CD4-positive, alpha-beta memory T cell (primary cell): ENCODE measurements around the gene DLX2. TPM values are rescaled to one million over a fixed set of nuclear protein-coding genes. Genes with fewer than 3 reads are reported as not detected.
"Not testable (repeated sequence)": the region's sequence is repeated elsewhere in the genome, so short reads cannot be mapped to it uniquely, and the experiment has no call there.

ENCODE experiments used
- CTCF ChIA-PET: fragments of 350-600 bp; sonication (Branson Sonifier 250); formaldehyde crosslinking; loops from one replicate; lab custom pipeline; 2021; ENCODE audit warnings: inconsistent platforms; ENCODE audit not compliant: partially characterized antibody; lab: Charles Lee
- POLR2A ChIA-PET: fragments of 350-600 bp; sonication (Branson Sonifier 250); formaldehyde crosslinking; loops from one replicate; lab custom pipeline; 2021; ENCODE audit not compliant: partially characterized antibody; lab: Charles Lee
- DNase-seq, 5 donors: peaks; one replicate each; pipeline versions ENCODE4 v3.0.0 to v3.0.0-alpha.2; 2020 to 2022; ENCODE audit warnings: mixed read lengths in 1 of 5
- H3K27ac ChIP-seq: one replicate; pipeline ENCODE4 v1.7.0; 2013; ENCODE audit warnings: low read depth, low read length
- H3K27me3 ChIP-seq: 2 replicates; pipeline ENCODE4 v1.7.0; 2013; ENCODE audit warnings: mild to moderate bottlenecking, low read length, moderate library complexity; ENCODE audit not compliant: insufficient read depth
- H3K36me3 ChIP-seq: 2 replicates; pipeline ENCODE4 v1.7.0; 2013; ENCODE audit warnings: mild to moderate bottlenecking, low read length, moderate library complexity; ENCODE audit not compliant: insufficient read depth
- H3K4me1 ChIP-seq: 2 replicates; pipeline ENCODE4 v1.7.0; 2013; ENCODE audit warnings: mild to moderate bottlenecking, low read length, moderate library complexity; ENCODE audit not compliant: insufficient read depth
- H3K4me3 ChIP-seq, 2 donors: one replicate each; pipeline ENCODE4 v1.7.0; 2013; ENCODE audit warnings: low read length in 2 of 2, mild to moderate bottlenecking in 1 of 2
- H3K9me3 ChIP-seq, 2 donors: one replicate each; pipeline ENCODE4 v1.7.0; 2013; ENCODE audit warnings: low read length in 2 of 2, control low read depth in 1 of 2; ENCODE audit not compliant: control insufficient read depth in 1 of 2
- H3K27ac Mint-ChIP-seq, 7 donors: one replicate each; pipeline ENCODE4 v1.8.0; 2020 to 2021; ENCODE audit warnings: mixed read lengths in 7 of 7, mild to moderate bottlenecking in 6 of 7, inconsistent platforms in 3 of 7, moderate library complexity in 3 of 7
- H3K27me3 Mint-ChIP-seq, 2 donors: one replicate each; pipeline ENCODE4 v1.8.0; 2020 to 2021; ENCODE audit warnings: mixed read lengths in 2 of 2
- H3K36me3 Mint-ChIP-seq, 2 donors: one replicate each; pipeline ENCODE4 v1.8.0; 2020 to 2021; ENCODE audit warnings: mixed read lengths in 2 of 2, inconsistent platforms in 1 of 2, mild to moderate bottlenecking in 1 of 2
- H3K4me1 Mint-ChIP-seq, 4 donors: one replicate each; pipeline ENCODE4 v1.8.0; 2020 to 2021; ENCODE audit warnings: mixed read lengths in 4 of 4, mild to moderate bottlenecking in 1 of 4
- H3K4me3 Mint-ChIP-seq, 8 donors: one replicate each; pipeline ENCODE4 v1.8.0; 2020 to 2021; ENCODE audit warnings: mixed read lengths in 8 of 8, mild to moderate bottlenecking in 7 of 8, moderate library complexity in 6 of 8, inconsistent platforms in 3 of 8
- H3K9me3 Mint-ChIP-seq, 8 donors: one replicate each; pipeline ENCODE4 v1.8.0; 2020 to 2021; ENCODE audit warnings: mixed read lengths in 8 of 8, mild to moderate bottlenecking in 5 of 8, inconsistent platforms in 3 of 8, moderate library complexity in 1 of 8
- intact Hi-C: fragments of 100-400 bp; cut with micrococcal nuclease; formaldehyde crosslinking; loops from one replicate; pipeline ENCODE4 v1.15.1; 2023
- polyA plus RNA-seq, 2 donors: library from polyadenylated mRNA; unstranded; fragments of 300-500 nt; fragmentation: Illumina TruSeq; gene quantifications; one replicate each; pipeline ENCODE4 v1.2.3, GENCODE V29; 2021
- total RNA-seq, 2 experiments: library from RNA; stranded (reverse); gene quantifications; one replicate each; pipeline ENCODE4 v1.2.3, GENCODE V29; 2021

Gene DLX2
- total RNA-seq (not detected), polyA plus RNA-seq (not detected)

DNA sequence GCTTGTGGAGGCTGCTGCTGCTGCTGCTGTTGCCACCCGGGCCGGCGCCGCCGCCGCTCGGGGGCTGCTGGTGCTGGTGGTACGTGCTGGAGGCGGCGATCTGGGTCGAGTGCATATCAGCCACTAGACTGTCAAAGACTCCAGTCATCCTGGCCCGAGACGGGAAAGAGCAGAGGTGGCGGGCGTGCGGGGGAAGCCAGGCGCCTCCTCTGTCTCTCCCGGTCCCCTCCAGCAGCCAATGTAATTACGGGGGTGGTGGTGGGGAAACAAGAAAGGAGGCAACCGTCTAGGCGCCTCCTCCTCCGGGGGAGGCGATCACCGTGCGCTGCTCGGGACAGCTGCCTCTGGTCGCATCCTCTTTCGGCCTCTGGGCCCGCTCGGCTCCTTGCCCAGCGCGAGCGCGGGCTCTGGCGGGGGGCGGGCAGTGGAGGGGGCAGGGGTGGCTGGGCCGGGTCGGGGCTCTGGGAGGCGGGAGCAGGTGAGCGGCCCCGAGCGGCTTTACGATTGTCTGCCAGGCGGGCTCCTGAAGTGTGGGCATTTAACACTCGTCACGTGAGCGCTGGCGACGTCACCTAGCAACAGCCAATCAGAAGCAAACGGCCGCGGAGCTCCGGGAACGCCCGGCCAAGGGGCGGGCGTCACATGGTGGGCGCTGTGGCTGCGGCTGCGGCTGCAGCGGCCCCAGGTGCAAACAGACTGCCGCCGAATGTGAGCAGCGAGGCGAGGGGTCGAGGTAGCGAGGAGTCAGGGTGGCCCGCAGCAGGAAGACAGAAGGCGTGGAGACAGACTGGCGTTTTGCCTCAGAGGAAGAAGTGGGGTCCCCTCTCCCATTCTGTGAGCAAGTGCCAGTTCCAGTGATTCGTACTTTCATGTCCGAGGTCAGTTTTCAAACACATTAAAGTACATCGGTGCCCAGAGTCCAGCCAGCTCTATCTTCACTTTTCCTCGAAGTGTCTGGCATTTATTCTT, at the start of gene DLX2:
Gene DLX2, minus strand, starts transcription at position 510 of the 969 bp plus-strand sequence. Its CDS starts 362 bp downstream, at position 148.
- Histone ChIP-seq H3K27ac (no peak within 1 kb of the TSS), H3K36me3 (no peaks in the 10 kb centered on the region), H3K4me3 (peak within 1 kb of the TSS; percentile 23 to 60), H3K4me1 (peaks cover 80% of the 10 kb centered on the region), H3K27me3 (peaks cover 92% of the 10 kb centered on the region), H3K9me3 (no peaks in the 10 kb centered on the region)
- peak within 1 kb of the TSS; percentile 79 to 91 (median 86) for H3K4me3 Mint-ChIP-seq
- H3K4me1 Mint-ChIP-seq = peaks cover 26 to 65% (median 52%) of the 10 kb centered on the region in 4 donors
- H3K27ac Mint-ChIP-seq = peak within 1 kb of the TSS in 6 of 7 donors; percentile 54 to 93 (median 86)
- peaks cover 57 to 59% of the 10 kb centered on the region in 2 donors for H3K27me3 Mint-ChIP-seq
- intact Hi-C loops = loop anchor here (1.0 to 10.0 kb wide), 8 partner anchors 8 to 455 kb away; partner anchors contain the start of genes DLX1, DYNC1I2, HAT1 and METAP1D
- ChIA-PET POLR2A (interaction anchor here (0.6 to 13.6 kb wide), 6 partner anchors 15 to 360 kb away, joined by 3 to 186 read pairs (median 4); partner anchors contain the start of genes DLX1, ITGA6 and METAP1D), CTCF (interaction anchor here (0.5 to 4.1 kb wide), 9 partner anchors 10 to 401 kb away, joined by 3 to 24 read pairs (median 4); no protein-coding TSS in a partner anchor)
- peak in 3 of 5 donors; percentile 52 to 60 (median 52) for DNase-seq
- peaks cover 0 to 6% of the 10 kb centered on the region in 2 donors for H3K36me3 Mint-ChIP-seq
- peaks cover 0 to 21% (median 2%) of the 10 kb centered on the region in 8 donors for H3K9me3 Mint-ChIP-seq

DNA sequence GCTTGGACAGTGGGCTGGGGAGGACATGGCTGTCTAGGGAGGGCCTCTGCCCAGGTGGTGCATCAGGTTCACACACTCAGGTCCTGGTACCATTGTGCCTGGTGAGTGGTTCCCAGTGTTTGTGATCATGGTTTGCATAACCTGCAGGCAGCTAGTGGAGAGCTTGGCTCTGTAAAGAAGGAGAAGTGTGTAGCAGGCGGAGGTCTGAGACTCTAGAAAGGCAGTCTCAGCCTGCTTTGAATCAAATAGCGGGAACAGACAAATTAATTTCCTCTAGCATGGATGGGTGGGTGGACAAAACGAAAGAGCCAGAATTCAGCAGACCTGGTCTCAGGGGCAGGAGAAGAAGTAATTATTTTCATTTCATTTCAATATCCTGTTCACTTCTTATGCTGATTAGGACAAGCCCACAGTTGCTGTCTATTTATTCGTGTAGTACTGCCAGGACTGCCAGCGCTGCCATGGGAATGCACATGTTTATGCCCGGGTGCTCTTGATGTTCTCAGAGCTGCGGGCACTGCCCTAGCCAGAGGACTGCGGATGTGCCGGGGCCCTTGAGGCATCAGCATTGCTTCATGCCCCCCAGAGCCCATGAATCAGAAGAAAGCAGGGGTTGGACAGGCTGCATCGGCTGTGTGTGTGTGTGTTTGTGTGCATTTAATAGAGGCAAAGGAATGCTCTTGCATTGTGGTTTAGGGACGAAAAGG, 45.4 kb upstream of the DLX2 start:
- POLR2A ChIA-PET = no interaction called here
- H3K27ac Mint-ChIP-seq = no peak overlapping the region
- peaks cover 0 to 3% (median 0%) of the 10 kb centered on the region in 8 donors for H3K9me3 Mint-ChIP-seq
- H3K27ac ChIP-seq = no peak overlapping the region
- H3K4me3 Mint-ChIP-seq = no peak overlapping the region
- peaks cover 2% of the 10 kb centered on the region for H3K4me1 ChIP-seq
- H3K36me3 ChIP-seq = no peaks in the 10 kb centered on the region
- peaks cover 1 to 7% (median 2%) of the 10 kb centered on the region in 4 donors for H3K4me1 Mint-ChIP-seq
- intact Hi-C loops = no loop called here
- H3K27me3 ChIP-seq = no peaks in the 10 kb centered on the region
- H3K9me3 ChIP-seq = no peaks in the 10 kb centered on the region
- no peak overlapping the region for H3K4me3 ChIP-seq
- peaks cover 3 to 22% of the 10 kb centered on the region in 2 donors for H3K27me3 Mint-ChIP-seq
- CTCF ChIA-PET = no interaction called here
- no peaks in the 10 kb centered on the region for H3K36me3 Mint-ChIP-seq
- no peak for DNase-seq

DNA sequence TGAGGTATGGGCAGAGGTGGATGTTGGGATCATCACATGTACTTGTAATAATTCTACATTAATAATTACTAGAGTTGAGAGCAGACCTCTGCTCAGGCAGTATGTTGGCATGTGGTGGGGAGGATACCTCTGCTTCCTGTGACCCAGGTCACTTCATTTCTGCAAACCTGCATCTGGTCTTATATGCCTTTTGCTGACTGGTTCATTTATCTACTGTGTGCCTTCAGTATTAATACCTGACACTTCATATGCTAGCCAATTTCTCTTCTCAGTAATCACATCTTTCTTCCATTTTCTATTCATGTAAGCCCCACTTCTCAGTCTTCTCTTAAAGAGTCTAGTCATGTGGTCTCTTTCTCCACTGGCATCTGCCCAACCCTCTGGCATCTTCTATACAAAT, 41.1 kb upstream of the DLX2 start:
- no peak overlapping the region for H3K27ac Mint-ChIP-seq
- Histone ChIP-seq H3K4me3 (no peak overlapping the region), H3K36me3 (no peaks in the 10 kb centered on the region), H3K27me3 (no peaks in the 10 kb centered on the region), H3K9me3 (no peaks in the 10 kb centered on the region), H3K4me1 (no peaks in the 10 kb centered on the region), H3K27ac (no peak overlapping the region)
- H3K36me3 Mint-ChIP-seq = no peaks in the 10 kb centered on the region
- peaks cover 0 to 10% of the 10 kb centered on the region in 2 donors for H3K27me3 Mint-ChIP-seq
- ChIA-PET CTCF (no interaction called here), POLR2A (no interaction called here)
- H3K4me3 Mint-ChIP-seq = no peak overlapping the region
- intact Hi-C loops = no loop called here
- H3K4me1 Mint-ChIP-seq = peaks cover 0 to 1% (median 0%) of the 10 kb centered on the region in 4 donors
- no peak for DNase-seq
- peaks cover 0 to 4% (median 0%) of the 10 kb centered on the region in 8 donors for H3K9me3 Mint-ChIP-seq

DNA sequence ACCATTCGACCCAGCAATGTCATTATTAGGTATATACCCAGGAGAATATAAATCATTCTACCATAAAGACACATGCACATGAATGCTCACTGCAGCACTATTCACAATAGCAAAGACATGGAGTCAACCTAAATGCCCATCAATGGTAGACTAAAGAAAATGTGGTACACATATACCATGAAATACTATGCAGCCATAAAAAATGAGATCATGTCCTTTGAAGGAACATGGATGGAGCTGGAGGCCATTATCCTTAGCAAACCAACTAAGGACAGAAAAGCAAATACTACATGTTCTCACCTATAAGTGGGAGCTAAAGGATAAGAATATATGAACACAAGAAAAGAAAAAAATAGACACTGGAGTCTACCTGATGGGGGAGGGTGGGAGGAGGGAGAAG, 36.0 kb upstream of the DLX2 start:
- DNase-seq, H3K4me3 ChIP-seq, H3K27me3 Mint-ChIP-seq, H3K36me3 ChIP-seq, H3K9me3 ChIP-seq, H3K27ac ChIP-seq, H3K27me3 ChIP-seq, H3K4me1 ChIP-seq, H3K9me3 Mint-ChIP-seq, H3K4me3 Mint-ChIP-seq, POLR2A ChIA-PET, intact Hi-C loops, H3K27ac Mint-ChIP-seq, H3K4me1 Mint-ChIP-seq, H3K36me3 Mint-ChIP-seq: not testable (repeated sequence)
- CTCF ChIA-PET = interaction anchor here (0.7 to 1.0 kb wide), 2 partner anchors 11 to 329 kb away, joined by 3 read pairs; no protein-coding TSS in a partner anchor

DNA sequence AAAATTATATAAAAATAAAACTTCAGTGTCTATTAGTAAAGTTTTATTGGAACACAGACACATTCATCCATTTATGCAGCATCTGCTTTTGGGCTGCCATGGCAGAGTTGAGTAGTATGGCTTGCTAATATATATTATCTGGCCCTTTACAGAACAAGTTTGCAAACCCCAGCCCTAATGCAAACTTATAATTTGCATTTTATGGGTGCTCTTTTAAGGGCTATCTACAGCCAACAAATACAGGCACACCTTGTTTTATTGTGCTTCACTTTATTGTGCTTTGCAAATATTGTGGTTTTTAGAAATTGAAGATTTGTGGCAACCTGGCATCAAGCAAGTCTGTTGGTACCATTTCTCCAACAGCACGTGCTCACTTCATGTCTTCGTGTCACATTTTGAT, 35.2 kb upstream of the DLX2 start:
- peaks cover 0 to 4% (median 0%) of the 10 kb centered on the region in 8 donors for H3K9me3 Mint-ChIP-seq
- Histone ChIP-seq H3K36me3 (no peaks in the 10 kb centered on the region), H3K9me3 (no peaks in the 10 kb centered on the region), H3K27ac (no peak overlapping the region), H3K27me3 (no peaks in the 10 kb centered on the region), H3K4me3 (no peak overlapping the region), H3K4me1 (no peaks in the 10 kb centered on the region)
- intact Hi-C loops = no loop called here
- H3K4me3 Mint-ChIP-seq = no peak overlapping the region
- H3K27ac Mint-ChIP-seq = no peak overlapping the region
- ChIA-PET CTCF (no interaction called here), POLR2A (no interaction called here)
- no peak for DNase-seq
- no peaks in the 10 kb centered on the region for H3K4me1 Mint-ChIP-seq
- peaks cover 4 to 8% of the 10 kb centered on the region in 2 donors for H3K27me3 Mint-ChIP-seq
- no peaks in the 10 kb centered on the region for H3K36me3 Mint-ChIP-seq

DNA sequence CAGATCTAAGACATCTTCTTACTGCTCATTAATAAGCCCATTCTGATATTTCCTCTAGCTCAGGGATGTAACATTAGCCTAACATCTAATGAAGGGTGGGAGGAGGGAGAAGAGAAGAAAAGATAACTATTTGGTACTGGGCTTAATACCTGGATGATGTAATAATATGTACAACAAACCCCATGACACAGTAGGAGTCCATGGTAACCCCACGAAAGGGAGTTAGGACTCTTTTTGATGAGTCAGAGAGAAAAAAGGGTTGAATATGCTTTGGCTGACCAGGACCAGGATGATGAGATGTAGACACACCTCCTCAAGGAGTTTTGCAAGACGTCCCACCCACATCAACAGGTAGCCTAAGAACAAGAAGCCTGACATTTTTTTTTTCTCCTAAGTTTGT, 34.4 kb upstream of the DLX2 start:
- Mint-ChIP-seq H3K27me3 (peaks cover 4 to 10% of the 10 kb centered on the region in 2 donors), H3K27ac (no peak overlapping the region), H3K4me1 (no peaks in the 10 kb centered on the region), H3K36me3 (no peaks in the 10 kb centered on the region), H3K9me3 (peaks cover 0 to 4% (median 0%) of the 10 kb centered on the region in 8 donors), H3K4me3 (no peak overlapping the region)
- Histone ChIP-seq H3K27me3 (no peaks in the 10 kb centered on the region), H3K27ac (no peak overlapping the region), H3K4me1 (no peaks in the 10 kb centered on the region), H3K4me3 (no peak overlapping the region), H3K36me3 (no peaks in the 10 kb centered on the region), H3K9me3 (no peaks in the 10 kb centered on the region)
- intact Hi-C loops = no loop called here
- POLR2A ChIA-PET = no interaction called here
- no peak for DNase-seq
- CTCF ChIA-PET = interaction anchor here (0.9 kb wide), 1 partner anchor 10 kb away, joined by 3 read pairs; no protein-coding TSS in a partner anchor

DNA sequence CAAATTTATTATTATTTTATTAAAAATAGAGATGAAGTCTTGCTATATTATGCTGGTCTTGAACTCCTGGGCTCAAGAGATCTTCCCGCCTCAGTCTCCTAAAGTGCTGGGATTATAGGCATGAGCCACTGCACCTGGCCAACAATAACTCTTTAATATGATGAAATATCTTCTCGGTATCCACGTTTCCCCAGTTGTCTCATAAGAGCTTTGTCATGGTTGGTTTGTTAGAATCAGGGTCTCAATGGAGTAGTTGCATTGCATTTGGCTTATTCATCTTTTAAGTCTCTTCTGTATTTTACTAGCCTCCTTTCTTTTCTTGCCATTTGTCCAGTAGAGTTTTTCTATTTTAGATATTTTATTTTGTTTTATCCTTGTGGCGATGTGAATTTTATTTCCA, 32.7 kb upstream of the DLX2 start:
- Histone ChIP-seq H3K9me3 (no peaks in the 10 kb centered on the region), H3K4me1 (no peaks in the 10 kb centered on the region), H3K36me3 (no peaks in the 10 kb centered on the region), H3K27me3 (no peaks in the 10 kb centered on the region), H3K4me3 (no peak overlapping the region), H3K27ac (no peak overlapping the region)
- ChIA-PET POLR2A (no interaction called here), CTCF (no interaction called here)
- H3K36me3 Mint-ChIP-seq = no peaks in the 10 kb centered on the region
- H3K27me3 Mint-ChIP-seq = peaks cover 4 to 10% of the 10 kb centered on the region in 2 donors
- no peak overlapping the region for H3K27ac Mint-ChIP-seq
- intact Hi-C loops = no loop called here
- H3K4me3 Mint-ChIP-seq = no peak overlapping the region
- peaks cover 0 to 5% (median under 1%) of the 10 kb centered on the region in 8 donors for H3K9me3 Mint-ChIP-seq
- DNase-seq = no peak
- H3K4me1 Mint-ChIP-seq = no peaks in the 10 kb centered on the region
